ENCODE results near the gene RFLNA.

DNA sequence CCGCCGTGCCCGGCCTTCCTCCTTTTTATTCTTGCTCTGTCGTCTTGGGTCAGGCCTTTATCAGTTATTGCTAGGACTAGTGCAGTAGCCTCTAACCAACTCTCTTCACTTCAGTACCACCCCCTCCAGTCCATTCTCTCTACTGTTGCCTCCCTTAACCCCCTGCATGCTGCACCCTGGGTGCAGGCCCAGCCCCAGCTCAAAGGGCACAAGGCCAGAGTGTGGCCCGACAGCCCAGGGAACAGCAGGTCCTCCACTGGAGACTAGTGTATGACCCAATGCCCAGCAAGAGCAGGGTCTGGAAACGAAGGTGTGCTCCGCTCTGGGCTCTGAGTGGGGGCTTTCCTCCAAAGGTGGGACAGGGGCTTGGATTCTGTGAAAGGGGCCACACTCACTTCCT is 30.0 kb upstream of the RFLNA start:
- TF ChIP-seq CTCF (IDR thresholded peaks at IDR 0.05) = no peak
- no peak for TF ChIP-seq EZH2 (IDR thresholded peaks at IDR 0.05; ENCODE audit: borderline replicate concordance, insufficient read depth, low read depth, low read length, poor library complexity, severe bottlenecking)
